CD4-positive, alpha-beta T cell treated with Interleukin-6 at 100 ng/mL for 8 hours (primary cell): ENCODE measurements around the gene LDB2.

Experiments
- DNase-seq: peaks from one replicate; pipeline ENCODE4 v3.0.0-alpha.2; 2020; ENCODE audit warnings: mixed read lengths, low spot score

The LDB2 gene

GRCh38 chr4:16802044-16802443 lies 96.4 kb downstream of the LDB2 start:
- DNase-seq, result no peak

GRCh38 chr4:16801356-16801755 lies 97.1 kb downstream of the LDB2 start:
- DNase-seq, result no peak

- no peak for DNase-seq
These were observed 103.5 kb downstream of the LDB2 start for GRCh38 chr4:16794816-16795445.

- no peak for DNase-seq
These were observed 107.0 kb downstream of the LDB2 start for GRCh38 chr4:16791460-16791859.

- no peak for DNase-seq
These were observed 107.9 kb downstream of the LDB2 start for GRCh38 chr4:16790508-16790907.

- DNase-seq, result no peak
These were observed 109.6 kb downstream of the LDB2 start for GRCh38 chr4:16788868-16789267.

GRCh38 chr4:16785793-16786527 lies 112.5 kb downstream of the LDB2 start:
- DNase-seq, result no peak

- no peak for DNase-seq
These were observed 115.3 kb downstream of the LDB2 start for GRCh38 chr4:16783119-16783518.

GRCh38 chr4:16779028-16779675 lies 119.3 kb downstream of the LDB2 start:
- DNase-seq, result no peak

GRCh38 chr4:16777726-16778125 lies 120.7 kb downstream of the LDB2 start:
- DNase-seq, result no peak

GRCh38 chr4:16775411-16776154 lies 122.9 kb downstream of the LDB2 start:
- DNase-seq, result no peak

GRCh38 chr4:16772366-16772850 lies 126.0 kb downstream of the LDB2 start:
- no peak for DNase-seq

- DNase-seq, result no peak
These were observed 127.6 kb downstream of the LDB2 start for GRCh38 chr4:16770710-16771285.

- no peak for DNase-seq
These were observed 130.6 kb downstream of the LDB2 start for GRCh38 chr4:16767861-16768260.

GRCh38 chr4:16767251-16767650 lies 131.2 kb downstream of the LDB2 start:
- no peak for DNase-seq

GRCh38 chr4:16765546-16765945 lies 132.9 kb downstream of the LDB2 start:
- no peak for DNase-seq

GRCh38 chr4:16764622-16765021 lies 133.8 kb downstream of the LDB2 start:
- no peak for DNase-seq

- no peak for DNase-seq
These were observed 137.7 kb downstream of the LDB2 start for GRCh38 chr4:16760617-16761363.

GRCh38 chr4:16759931-16760582 lies 138.4 kb downstream of the LDB2 start:
- DNase-seq, result no peak

- no peak for DNase-seq
These were observed 139.6 kb downstream of the LDB2 start for GRCh38 chr4:16758816-16759215.

GRCh38 chr4:16758255-16758654 lies 140.2 kb downstream of the LDB2 start:
- DNase-seq, result no peak
